Stomach (tissue), 4 donors: ENCODE measurements around the gene SYT2.

Source experiments
- CTCF ChIP-seq, 7 experiments: fragments of 450-650 bp in 4 of 7; fragments of 200-600 bp in 3 of 7; sonication (generic) in 3 of 7; IDR thresholded peaks; one replicate each; pipeline ENCODE4 v1.5.1; 2016 to 2019; ENCODE audit warnings: antibody characterized with exemption in 7 of 7, control low read depth in 2 of 7, mild to moderate bottlenecking in 1 of 7
- POLR2AphosphoS5 ChIP-seq, 3 donors: sonication (generic); formaldehyde crosslinking; IDR thresholded peaks; one replicate each; pipeline ENCODE4 v1.6.1; 2016; ENCODE audit warnings: antibody characterized with exemption in 3 of 3

DNA sequence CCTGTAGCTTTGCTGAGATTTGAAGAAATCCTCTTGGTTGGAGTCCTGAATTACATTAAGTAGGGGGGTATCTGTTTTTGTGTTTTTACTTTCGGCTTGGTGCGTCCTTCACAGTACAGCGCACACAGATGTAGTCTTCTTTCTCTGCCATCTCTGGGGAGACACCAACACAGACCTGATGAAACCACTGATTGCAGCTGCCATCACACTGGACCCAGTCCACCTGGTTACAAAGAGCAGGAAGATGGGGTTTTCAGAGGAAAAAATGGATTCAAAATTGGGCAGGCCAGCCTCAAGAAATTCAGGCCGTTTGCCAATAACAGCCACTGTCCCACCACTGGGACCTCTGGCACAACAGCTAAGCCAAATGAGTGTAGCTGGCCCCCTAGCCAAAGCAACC, 18.7 kb upstream of the SYT2 start:
- TF ChIP-seq CTCF (IDR thresholded peaks at IDR 0.05) (no peak), POLR2AphosphoS5 (IDR thresholded peaks at IDR 0.05) (no peak)
